GM21515 (cell line): ENCODE data around the gene DGKB.

ENCODE experiments used
- ATAC-seq: cut with Tn5 transposase; IDR thresholded peaks from one replicate; pipeline ENCODE4 v1.9.1; 2021; ENCODE audit not compliant: unreplicated experiment

DGKB gene

DNA sequence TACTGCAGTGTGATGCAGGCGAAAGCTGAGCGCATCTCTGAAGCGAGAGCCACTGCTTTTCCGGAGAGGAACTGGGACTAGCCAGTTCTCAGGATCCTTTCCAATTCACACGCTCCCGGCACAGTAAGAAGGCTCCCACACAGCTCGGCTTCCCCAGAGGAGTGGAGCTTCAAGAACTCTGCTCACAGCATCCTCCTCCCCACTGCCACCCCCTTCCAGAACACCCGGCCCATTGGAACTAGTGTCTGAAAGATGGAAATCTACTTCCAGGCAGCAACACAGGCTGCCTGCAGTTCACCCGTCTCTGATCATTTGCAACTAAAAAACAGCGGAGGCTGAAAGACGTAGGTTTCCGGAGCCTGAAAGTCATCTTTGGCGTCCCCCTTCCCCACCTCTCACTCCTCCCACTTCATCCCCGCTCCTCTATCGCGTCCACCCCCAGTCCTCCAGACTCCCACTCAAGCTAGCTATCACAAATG, at the start of gene DGKB:
Gene DGKB, minus strand, starts transcription at position 163 of the 479 bp plus-strand sequence.
- no peak for ATAC-seq

DNA sequence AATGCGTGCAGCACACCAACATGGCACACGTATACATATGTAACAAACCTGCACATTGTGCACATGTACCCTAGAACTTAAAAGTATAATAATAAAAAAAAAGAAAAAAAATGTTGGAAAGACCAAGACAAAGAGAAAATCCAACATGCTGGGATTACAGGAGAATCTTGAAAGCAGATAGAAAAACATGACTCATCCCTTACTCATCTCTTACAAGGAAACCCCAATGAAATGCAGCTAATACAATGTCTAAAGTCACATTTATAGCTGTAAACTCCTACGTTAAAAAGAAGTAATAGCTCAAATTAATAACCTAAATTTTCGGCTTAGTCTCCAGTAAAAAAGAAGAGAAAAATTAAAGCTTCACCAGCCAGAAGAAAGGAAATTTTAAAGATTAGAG, 47.5 kb upstream of the DGKB start:
- ATAC-seq: no peak

DNA sequence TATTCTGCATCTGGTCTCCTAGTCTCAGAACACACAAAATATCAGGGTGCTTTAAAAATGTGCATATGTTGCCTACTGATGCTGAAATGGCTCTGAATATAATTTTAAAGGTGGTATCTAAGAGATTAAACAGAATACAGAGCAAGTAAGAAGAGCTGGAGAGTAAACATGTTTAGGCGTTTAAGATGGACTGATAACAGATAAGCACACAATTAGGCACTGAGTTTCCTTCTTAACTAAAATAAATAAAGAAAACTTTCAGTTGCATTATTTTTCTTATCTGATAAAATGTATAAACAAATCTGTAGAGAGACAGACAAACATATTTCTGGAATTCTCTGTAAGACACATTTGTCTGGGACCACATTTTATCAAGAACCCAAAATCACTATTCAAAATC, 35.6 kb upstream of the DGKB start:
- no peak for ATAC-seq

DNA sequence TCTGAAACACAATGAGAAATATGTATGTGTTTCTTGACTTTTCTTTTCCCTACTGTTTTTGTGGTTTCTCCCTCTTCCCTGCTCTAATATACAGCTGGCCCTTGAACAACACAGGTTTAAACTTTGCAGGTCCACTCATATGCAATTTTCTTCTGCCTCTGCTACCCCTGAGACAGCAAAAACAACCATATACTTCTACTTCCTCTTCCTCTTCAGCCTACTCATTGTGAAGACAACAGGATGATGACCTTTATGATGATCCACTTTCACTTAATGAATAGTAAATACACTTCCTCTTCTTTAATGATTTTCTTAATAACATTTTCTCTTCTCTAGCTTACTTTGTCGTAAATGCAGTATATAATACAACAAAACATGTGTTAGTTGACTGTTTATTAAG, 35.0 kb upstream of the DGKB start:
- ATAC-seq: no peak

DNA sequence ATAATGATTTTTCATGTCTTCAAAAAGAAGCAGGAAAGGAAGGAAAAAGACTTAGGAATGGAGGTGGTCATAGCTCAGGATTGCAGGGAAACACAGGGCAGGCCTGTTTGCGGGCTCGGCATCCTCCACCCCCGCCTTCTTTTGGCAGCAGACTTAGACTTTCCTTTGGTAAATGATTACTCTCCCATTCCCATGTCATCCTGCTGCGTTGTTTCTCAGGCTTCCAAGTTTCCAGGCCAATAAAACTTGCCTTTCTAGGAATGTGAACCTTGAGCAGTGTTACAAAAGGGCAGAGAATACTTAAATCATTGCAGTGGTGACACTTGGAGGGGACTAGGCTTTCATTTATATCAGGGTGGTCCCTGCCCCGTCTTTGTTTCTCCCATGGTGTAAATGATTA, 34.0 kb upstream of the DGKB start:
- no peak for ATAC-seq

DNA sequence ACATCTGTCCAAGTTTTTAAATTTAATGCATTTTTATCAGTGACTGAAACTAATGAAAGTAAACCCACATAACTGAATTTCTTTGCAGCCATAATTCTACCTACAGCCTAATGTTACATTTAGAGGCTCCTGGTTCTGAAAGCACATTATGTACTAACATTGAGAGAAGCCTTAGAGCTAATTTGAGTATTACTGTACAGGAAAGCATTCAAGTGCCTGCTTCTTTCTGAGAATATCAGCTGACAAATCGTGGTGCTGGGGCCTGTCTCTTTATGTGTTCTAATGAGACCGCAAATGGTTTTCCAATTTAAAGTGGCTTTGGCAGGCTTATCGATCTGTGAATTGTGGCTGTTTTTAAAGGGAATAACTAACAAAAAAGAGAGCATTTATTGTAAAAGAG, 32.3 kb upstream of the DGKB start:
- no peak for ATAC-seq

DNA sequence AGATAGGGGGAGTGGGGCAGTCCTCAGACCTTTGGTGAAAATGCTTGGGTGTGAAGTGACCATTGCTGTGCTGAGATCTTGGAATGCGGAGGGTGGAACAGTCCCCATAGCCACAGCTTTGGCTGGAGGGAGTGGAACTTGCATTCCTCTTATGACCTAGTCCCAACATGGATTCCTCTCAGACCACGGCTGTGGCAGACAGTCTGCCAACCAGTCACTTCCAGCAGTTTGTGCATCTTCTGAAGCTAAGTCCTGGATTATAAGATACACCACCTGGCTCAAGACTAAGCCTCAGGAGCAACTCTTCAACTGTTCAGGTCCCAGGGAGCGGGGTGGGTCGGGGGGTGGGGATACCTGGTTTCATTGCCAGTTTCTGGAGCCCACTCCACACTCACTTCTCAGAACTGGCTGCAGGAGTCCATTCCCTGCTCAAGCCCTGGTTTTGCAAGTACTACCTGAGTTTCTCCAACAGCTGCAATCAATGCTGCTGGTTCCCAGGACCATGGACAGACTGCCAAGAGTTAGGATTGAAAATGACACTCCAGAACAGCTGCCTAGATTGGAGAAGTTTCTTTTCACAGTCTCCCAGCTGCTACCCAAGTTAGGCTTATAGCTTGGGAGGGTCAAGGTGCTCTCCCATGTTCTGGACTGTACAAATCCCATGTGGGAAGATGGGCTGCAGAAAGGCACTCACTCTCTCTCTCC, 29.1 kb upstream of the DGKB start:
- no peak for ATAC-seq

DNA sequence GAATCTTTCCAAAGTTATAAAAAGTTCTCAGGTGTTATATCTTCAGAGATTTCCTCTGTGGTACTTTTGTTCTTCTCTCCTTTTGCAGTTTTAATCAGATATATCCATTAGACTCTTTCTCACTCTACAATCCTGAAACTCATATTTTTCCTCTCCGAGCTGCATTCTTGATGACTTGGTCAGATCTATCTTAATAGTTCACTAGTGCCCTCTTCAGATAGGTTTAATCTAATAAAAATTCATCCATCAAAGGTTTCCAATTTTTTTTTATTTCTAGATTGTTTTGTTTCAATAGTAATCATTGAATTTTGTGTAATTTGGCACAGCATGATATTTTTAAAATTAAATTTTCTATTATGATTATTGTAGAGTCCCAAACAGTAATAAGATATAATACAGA, 21.8 kb upstream of the DGKB start:
- ATAC-seq: no peak

DNA sequence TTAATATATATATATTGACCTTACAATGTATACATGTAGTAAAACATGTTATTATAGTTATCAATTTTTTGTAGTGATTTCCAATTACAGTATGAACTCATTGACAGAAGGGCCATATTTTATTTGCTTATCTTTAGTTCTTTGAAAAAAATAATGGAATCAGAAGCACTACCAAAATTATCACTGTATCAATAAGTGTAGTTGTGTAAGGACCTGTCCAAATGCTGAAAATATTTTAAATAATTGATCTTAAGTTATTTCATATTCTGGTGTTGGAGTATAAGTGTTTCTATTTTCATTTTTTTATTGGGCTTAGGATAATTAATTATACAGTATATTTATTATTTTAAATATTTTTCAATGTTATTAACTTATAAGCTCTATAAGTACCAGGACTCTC, 8.5 kb upstream of the DGKB start:
- no peak for ATAC-seq

DNA sequence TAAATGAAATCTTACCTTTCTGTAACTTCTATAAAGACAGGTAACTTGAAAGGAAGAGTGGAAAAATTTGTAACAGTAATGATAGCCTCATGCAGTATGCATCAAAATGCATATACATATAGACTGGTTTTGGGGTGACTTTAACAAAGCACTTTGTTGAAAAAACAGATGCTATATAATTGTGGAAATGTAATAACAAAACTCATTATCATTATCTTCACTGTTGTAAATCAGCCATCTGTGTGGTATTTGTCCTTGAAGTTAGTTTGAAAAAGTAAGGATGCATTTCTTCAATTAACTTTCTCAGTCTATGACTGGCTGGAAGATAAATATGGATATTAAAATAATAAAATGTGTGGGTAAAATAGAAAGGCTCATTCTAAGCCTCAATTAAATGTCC, 6.1 kb upstream of the DGKB start:
- ATAC-seq: no peak

DNA sequence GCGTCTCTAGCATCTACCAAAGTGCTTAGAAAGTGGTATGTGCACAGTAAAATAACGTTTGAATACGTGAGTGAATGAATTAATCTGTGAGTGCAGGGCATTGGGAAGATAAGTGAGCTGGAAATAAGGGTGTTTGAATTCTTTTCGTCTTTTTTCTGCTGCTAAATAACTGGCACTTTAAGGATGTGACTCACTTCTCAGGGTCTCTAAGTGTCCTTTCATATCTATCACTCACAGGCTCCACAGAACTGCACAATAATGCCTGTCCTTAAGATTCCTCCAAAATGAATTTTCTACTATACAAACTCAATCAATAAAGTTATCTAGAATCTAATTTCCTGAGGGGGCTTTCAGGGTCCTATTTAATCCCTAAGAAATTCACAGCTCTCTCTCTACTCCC, 3.2 kb upstream of the DGKB start:
- ATAC-seq: no peak

DNA sequence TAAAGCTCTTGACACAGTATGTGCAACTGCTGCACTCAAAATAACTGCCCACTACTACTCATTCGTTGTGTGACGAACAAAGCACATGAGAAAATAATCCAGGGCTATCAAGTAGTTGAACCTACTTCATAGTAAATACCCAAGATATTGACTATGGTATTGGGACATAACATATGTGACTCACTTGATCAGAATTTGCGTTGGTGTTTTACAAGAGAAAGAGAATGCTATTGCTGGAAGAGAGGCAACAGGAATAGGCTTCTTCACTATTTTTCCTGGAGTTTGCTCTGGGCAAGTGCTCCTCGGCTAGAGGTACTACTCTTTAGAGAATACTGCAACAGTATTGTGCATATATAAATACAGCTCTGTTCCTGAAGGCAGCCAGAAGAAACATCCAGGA, 2.5 kb downstream of the DGKB start:
- no peak for ATAC-seq

DNA sequence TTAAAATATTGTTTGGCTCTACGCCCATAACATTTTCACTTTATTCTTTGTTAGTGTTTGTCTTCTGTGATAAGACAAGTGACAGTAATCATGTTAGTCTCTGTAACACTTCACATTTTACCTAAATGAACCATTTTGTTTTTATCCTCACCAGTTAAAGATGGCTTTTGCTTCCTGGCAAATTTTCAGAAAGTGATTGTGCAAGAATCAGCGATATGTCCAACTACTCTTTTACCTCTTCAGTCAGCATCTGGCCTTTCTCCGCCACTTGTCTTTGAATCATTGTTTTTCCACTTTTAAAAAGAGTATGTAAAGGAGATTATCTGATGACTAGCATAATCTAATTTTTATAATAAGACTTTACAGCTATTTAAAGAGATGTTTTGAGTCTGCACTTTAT, 3.5 kb downstream of the DGKB start:
- ATAC-seq: no peak

DNA sequence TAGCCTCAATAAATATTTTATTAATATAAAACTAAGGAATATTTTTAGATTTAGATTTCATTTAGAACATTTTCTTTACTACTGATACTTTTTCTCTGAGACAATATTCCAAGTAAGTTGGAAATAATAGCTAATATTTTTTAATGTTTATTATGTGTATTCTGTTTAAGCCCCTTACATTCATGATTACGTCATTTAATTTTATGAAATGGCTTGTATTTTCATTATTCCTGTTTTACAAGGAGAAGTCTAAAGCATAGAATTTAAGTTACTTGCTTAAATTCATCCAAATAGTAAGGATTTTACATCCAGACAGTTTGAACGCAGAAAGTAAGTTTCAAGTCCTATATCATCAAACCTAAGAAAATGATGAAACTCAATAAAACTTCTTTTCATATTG, 6.1 kb downstream of the DGKB start:
- ATAC-seq: no peak

DNA sequence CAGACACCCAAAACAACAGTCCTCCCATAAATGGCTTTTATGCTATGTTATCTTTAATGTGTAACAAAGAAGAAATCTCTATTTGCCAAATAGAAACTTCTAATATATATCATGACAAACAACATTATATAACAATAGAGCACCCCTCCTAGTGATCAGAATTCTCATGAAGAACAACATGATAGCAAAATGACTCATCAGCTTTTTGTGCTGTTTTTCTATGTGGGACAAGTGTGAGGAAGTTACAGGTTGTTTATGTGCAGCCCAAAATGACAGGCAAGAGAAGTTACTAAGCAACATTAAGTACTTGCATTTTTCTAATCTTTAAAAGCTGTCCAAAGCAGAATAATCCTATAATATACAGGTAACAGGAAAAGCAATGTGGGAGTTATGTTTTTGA, 7.7 kb downstream of the DGKB start:
- ATAC-seq: no peak

DNA sequence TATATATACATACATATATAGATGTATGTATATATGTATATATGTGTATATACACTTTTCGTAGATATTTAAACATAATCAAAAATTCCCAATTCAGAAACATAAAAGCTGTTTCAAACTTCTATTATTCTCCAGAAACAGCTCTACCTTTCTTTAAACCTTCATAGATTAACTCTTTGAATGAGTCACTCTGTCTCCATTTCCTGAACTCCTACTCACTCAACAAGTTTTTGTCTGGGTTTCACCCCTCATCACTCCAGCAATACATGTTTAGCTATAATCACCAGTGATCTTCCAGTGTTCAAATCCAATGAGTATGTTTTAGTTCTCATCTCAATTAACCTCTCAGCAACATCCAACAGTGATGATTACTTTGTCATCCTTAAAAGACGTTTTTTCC, 9.6 kb downstream of the DGKB start:
- no peak for ATAC-seq

DNA sequence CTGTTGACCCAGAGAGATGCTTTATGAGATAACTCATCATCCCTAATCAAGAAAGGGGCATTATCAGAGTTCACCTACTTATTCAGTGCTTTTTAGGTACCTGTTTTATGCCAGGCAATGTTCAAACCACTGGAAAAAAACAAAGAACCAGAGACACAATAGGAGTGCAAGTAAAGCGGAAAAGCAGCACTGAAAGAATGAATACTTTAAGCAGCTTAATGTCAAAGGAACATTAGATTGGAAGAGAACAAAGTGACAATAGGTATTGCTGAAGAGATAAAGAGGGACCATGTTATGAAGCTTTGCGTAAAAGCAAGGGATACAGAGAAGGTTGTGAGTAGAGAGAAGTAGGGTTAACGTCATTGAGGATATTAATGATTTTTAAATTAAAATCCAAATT, 11.3 kb downstream of the DGKB start:
- no peak for ATAC-seq

DNA sequence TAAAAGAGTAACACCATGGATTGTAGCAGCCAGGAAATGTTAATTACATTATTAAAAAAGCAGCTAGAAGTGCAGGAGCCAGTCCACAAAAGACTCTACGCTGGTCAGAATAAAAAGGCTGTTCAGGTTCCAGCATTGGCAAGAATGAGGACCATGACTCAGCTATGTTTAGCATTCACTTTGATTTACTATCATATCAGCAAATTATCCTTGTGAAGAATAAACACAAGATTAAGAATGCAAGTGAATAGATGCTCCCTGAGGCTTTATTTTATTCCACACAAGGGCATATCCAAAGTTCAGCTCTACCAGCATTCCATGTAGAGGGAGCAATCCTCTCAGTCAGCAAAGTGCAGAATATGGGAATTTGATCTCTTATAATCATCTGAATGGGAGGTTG, 13.6 kb downstream of the DGKB start:
- ATAC-seq: no peak

DNA sequence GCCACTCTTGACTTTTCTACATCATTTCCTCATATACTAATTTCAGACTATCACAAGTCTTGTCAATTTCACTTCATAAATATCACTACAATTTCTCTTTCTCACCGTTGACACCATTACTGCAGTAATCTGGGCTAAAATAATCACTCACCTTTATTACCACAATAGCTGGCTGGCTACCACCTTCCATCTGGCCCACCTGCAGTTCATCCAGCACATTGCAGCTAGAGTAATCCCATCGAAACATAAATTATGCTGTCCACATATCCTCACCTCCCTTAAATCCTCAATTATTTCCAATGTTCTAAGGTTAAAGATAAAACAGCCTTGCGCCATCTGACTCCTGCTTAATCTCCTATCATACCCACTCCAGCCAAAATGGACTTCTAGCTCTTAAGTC, 16.0 kb downstream of the DGKB start:
- ATAC-seq: no peak

DNA sequence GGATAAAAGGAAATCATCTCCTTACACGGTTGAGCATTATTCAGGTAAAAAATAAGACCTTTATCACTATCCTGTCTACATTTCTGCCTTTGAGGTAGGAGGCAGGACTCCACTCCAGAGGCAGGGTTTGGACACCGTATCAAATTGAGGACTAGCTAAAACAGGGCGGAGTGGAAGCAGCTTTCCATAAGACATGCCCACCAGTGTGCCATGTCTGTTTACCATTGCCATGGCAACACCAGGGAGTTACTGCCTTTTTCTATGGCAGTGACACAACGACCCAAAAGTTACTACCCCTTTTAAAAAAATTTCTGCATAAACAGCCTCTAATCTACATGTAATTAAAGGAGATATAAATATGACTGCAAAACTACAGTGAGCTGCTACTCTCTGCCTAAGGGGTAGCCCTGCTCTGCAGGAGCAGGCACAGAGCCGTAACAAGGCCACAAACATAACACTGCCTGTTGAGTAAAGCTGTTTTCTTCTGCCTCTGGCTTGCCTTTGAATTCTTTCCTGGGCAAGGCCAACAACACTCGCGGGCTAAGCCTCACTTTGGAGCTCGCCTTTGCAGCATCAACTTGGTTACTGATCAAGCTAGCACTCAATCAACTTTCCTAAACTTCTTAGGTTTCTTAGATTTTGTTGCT, 26.5 kb downstream of the DGKB start:
- ATAC-seq: no peak

DNA sequence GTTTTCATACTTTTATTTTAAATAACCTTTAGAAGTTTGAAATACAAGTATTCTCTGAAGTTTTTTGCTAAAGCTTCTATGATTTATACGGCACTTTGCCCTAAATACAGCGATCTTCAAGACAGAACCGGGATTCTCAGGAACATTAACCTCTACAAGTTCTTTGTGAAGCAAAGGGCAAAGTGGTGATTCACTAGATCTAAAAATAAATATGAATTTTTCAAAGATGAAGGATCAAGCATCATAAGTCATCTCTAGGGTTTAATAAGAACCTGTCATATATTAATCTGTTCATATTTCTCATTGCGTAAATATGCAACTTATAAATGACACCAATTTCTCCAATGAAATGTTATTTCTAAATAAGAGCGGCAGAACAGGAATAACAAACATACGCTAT, 30.7 kb downstream of the DGKB start:
- no peak for ATAC-seq

DNA sequence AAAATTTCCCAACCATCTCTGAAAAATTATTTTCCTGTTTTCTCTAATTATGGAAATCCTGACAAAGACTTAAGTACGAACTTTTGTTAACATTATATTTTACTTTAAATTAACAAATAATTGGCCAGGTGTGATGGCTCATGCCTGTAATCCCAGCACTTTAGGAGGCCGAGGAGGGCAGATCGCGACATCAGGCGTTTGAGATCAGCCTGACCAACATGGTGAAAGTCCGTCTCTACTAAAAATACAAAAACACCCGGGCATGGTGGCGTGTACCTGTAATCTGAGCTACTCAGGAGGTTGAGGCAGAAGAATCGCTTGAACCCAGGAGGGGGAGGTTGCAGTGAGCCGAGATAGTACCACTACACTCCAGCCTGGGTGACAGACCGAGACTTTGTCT, 32.2 kb downstream of the DGKB start:
- no peak for ATAC-seq

DNA sequence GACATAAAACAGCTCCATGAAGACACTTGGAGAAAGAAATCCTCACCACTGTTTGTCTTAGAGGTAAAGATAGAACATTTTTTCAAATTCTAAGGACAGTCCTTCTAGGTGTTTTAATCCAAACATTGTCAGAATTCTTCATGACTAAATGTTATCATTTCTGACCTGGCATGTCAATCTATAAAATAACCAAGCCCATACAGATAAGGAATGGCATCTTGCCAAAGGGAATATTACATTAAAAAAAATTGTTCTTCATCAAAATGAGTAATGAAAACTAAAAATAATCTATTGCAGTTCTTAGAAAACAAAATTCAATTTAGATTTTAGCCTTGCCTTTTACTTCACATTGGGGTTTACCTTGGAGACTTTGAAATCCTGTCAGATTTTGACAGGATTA, 33.6 kb downstream of the DGKB start:
- ATAC-seq: no peak
